ENCODE results near the gene SDK1.

DNA sequence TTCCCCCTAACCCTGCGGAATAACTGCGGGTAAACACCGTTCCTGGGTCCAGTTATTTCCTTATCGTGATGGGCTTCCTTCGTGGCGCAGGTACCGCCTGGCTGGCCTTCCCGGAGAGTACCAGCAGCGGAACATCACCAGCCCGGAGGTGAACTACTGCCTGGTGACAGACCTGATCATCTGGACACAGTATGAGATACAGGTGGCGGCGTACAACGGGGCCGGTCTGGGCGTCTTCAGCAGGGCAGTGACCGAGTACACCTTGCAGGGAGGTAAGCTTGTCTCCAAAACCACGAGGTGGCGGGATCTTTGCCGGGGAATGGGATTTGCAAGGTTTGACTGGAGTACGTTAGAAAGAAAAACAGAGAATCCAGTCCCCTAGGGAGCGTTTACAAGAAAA is 716.0 kb downstream of the SDK1 start:
- TF ChIP-seq, protein P1, sequence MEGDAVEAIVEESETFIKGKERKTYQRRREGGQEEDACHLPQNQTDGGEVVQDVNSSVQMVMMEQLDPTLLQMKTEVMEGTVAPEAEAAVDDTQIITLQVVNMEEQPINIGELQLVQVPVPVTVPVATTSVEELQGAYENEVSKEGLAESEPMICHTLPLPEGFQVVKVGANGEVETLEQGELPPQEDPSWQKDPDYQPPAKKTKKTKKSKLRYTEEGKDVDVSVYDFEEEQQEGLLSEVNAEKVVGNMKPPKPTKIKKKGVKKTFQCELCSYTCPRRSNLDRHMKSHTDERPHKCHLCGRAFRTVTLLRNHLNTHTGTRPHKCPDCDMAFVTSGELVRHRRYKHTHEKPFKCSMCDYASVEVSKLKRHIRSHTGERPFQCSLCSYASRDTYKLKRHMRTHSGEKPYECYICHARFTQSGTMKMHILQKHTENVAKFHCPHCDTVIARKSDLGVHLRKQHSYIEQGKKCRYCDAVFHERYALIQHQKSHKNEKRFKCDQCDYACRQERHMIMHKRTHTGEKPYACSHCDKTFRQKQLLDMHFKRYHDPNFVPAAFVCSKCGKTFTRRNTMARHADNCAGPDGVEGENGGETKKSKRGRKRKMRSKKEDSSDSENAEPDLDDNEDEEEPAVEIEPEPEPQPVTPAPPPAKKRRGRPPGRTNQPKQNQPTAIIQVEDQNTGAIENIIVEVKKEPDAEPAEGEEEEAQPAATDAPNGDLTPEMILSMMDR (conservative IDR thresholded peaks at IDR 0.05; ENCODE audit: low read length) = no peak
- TF ChIP-seq EZH2phosphoT487 (IDR thresholded peaks at IDR 0.05; ENCODE audit: borderline replicate concordance, low read depth, low read length) = no peak

Measured in OCI-LY7 (cell line).